Liver (tissue), 9 donors: ENCODE measurements around the gene ITPRID1. TPM values are rescaled to one million over a fixed set of nuclear protein-coding genes. Genes with fewer than 3 reads are reported as not detected.

Experiments used
- DNase-seq: peaks from one replicate; pipeline ENCODE4 v3.0.0-alpha.2; 2017; ENCODE audit warnings: low spot score
- H3K27ac ChIP-seq, 2 donors: one replicate each; pipeline ENCODE4 v1.7.0; 2013; ENCODE audit warnings: inconsistent platforms in 2 of 2, low read length in 2 of 2, control low read depth in 1 of 2, low read depth in 1 of 2, mild to moderate bottlenecking in 1 of 2
- H3K27me3 ChIP-seq, 4 donors: one replicate each; pipeline versions ENCODE4 v1.6.1 to v1.7.0; 2013; ENCODE audit warnings: low read length in 3 of 4, inconsistent platforms in 1 of 4, mild to moderate bottlenecking in 1 of 4, moderate library complexity in 1 of 4; ENCODE audit not compliant: control insufficient read depth in 4 of 4, insufficient read depth in 4 of 4
- H3K36me3 ChIP-seq, 4 donors: one replicate each; pipeline versions ENCODE4 v1.6.1 to v1.7.0; 2013; ENCODE audit warnings: low read length in 3 of 4, mild to moderate bottlenecking in 3 of 4, low read depth in 1 of 4, moderate library complexity in 1 of 4; ENCODE audit not compliant: control insufficient read depth in 4 of 4, insufficient read depth in 3 of 4
- H3K4me1 ChIP-seq, 4 donors: one replicate each; pipeline versions ENCODE4 v1.6.1 to v1.7.0; 2013; ENCODE audit warnings: low read length in 3 of 4, mild to moderate bottlenecking in 3 of 4, moderate library complexity in 1 of 4; ENCODE audit not compliant: control insufficient read depth in 4 of 4, insufficient read depth in 4 of 4
- H3K4me3 ChIP-seq, 3 donors: one replicate each; pipeline versions ENCODE4 v1.6.1 to v1.7.0; 2013; ENCODE audit warnings: low read length in 3 of 3, control low read depth in 1 of 3, low read depth in 1 of 3, mild to moderate bottlenecking in 1 of 3
- H3K9ac ChIP-seq, 2 donors: one replicate each; pipeline ENCODE4 v1.7.0; 2013; ENCODE audit warnings: low read length in 2 of 2, mild to moderate bottlenecking in 2 of 2, moderate library complexity in 2 of 2, control low read depth in 1 of 2, low read depth in 1 of 2
- H3K9me3 ChIP-seq, 4 donors: one replicate each; pipeline versions ENCODE4 v1.6.1 to v1.7.0; 2013; ENCODE audit warnings: low read length in 3 of 4; ENCODE audit not compliant: control insufficient read depth in 4 of 4
- EGR1 ChIP-seq, 2 donors: IDR thresholded peaks; 2 replicates each; pipeline ENCODE4 v1.6.1; 2016 to 2018; ENCODE audit warnings: antibody characterized with exemption in 2 of 2, low read depth in 2 of 2
- FOXA1 ChIP-seq: IDR thresholded peaks from 2 replicates; pipeline ENCODE4 v1.6.1; 2016; ENCODE audit warnings: antibody characterized with exemption
- FOXA2 ChIP-seq: IDR thresholded peaks from 2 replicates; pipeline ENCODE4 v1.6.1; 2016; ENCODE audit warnings: antibody characterized with exemption
- GABPA ChIP-seq, 2 donors: IDR thresholded peaks in 1 of 2; conservative IDR thresholded peaks in 1 of 2; 2 replicates each; pipeline ENCODE4 v1.6.1; 2016; ENCODE audit warnings: antibody characterized with exemption in 2 of 2, mild to moderate bottlenecking in 1 of 2, moderate library complexity in 1 of 2
- HNF4A ChIP-seq, 2 donors: conservative IDR thresholded peaks; 2 replicates each; pipeline ENCODE4 v1.6.1; 2016; ENCODE audit warnings: antibody characterized with exemption in 2 of 2, mild to moderate bottlenecking in 2 of 2
- HNF4G ChIP-seq: IDR thresholded peaks from 2 replicates; pipeline ENCODE4 v1.6.1; 2016; ENCODE audit warnings: antibody characterized with exemption
- JUND ChIP-seq, 2 donors: IDR thresholded peaks; 2 replicates each; pipeline ENCODE4 v1.6.1; 2016; ENCODE audit warnings: antibody characterized with exemption in 2 of 2
- NR2F2 ChIP-seq: IDR thresholded peaks from 2 replicates; pipeline ENCODE4 v1.6.1; 2016; ENCODE audit warnings: antibody characterized with exemption
- RAD21 ChIP-seq, 2 donors: IDR thresholded peaks; 2 replicates each; pipeline ENCODE4 v1.6.1; 2016; ENCODE audit warnings: antibody characterized with exemption in 2 of 2, mild to moderate bottlenecking in 2 of 2
- RXRA ChIP-seq, 2 donors: IDR thresholded peaks; 2 replicates each; pipeline ENCODE4 v1.6.1; 2017 to 2018; ENCODE audit warnings: antibody characterized with exemption in 2 of 2, mild to moderate bottlenecking in 1 of 2
- SP1 ChIP-seq: IDR thresholded peaks from 2 replicates; pipeline ENCODE4 v1.6.1; 2018; ENCODE audit warnings: antibody characterized with exemption, mild to moderate bottlenecking
- TAF1 ChIP-seq: conservative IDR thresholded peaks from 2 replicates; pipeline ENCODE4 v1.6.1; 2016; ENCODE audit warnings: antibody characterized with exemption, mild to moderate bottlenecking
- YY1 ChIP-seq: IDR thresholded peaks from 2 replicates; pipeline ENCODE4 v1.6.1; 2016; ENCODE audit warnings: antibody characterized with exemption, mild to moderate bottlenecking
- WGBS: extraction: QIAGEN DNeasy Blood & Tissue Kit; methylation state at CpG from one replicate; pipeline ENCODE4 v1.1.7; 2013; 5-methylcytosine and 5-hydroxymethylcytosine counted together
- polyA plus RNA-seq, 2 donors: library from polyadenylated mRNA; stranded (reverse) in 1 of 2; unstranded in 1 of 2; fragments of 200-250 nt in 1 of 2; fragments of >200 nt in 1 of 2; fragmentation: Nextera tagmentation in 1 of 2; extraction: Ambion mirVana in 1 of 2; gene quantifications; one replicate each; pipeline versions ENCODE4 v1.2.1 to v1.2.3, GENCODE V29; 2013 to 2015
- total RNA-seq, 2 donors: library from RNA; depleted of rRNA; stranded (reverse); fragments of >200 nt; gene quantifications; one replicate each; pipeline ENCODE4 v1.2.3, GENCODE V29; 2014
- TF ChIP-seq, protein P1 (sequence below): IDR thresholded peaks from 2 replicates; pipeline ENCODE4 v1.6.1; 2016; ENCODE audit warnings: antibody characterized with exemption, mild to moderate bottlenecking
- TF ChIP-seq, protein P2 (sequence below): IDR thresholded peaks from 2 replicates; pipeline ENCODE4 v1.6.1; 2016; ENCODE audit warnings: antibody characterized with exemption
- TF ChIP-seq, protein P3 (sequence below): fragments of 150-350 bp; IDR thresholded peaks from 2 replicates; pipeline ENCODE4 v1.5.1; 2017; ENCODE audit warnings: improper control_type of control experiment, low read depth, low read length; ENCODE audit not compliant: missing input control
- TF ChIP-seq, protein P4 (sequence below): IDR thresholded peaks from 2 replicates; pipeline ENCODE4 v1.6.1; 2016; ENCODE audit warnings: antibody characterized with exemption
- TF ChIP-seq, protein P5 (sequence below): IDR thresholded peaks from 2 replicates; pipeline ENCODE4 v1.6.1; 2016; ENCODE audit warnings: antibody characterized with exemption
- donor health status: healthy.
- donor health status: healthy.
- donor health status: healthy.
- donor health status: healthy.
- donor health status: healthy.

Gene ITPRID1
- total and polyA plus RNA-seq, 4 donors: not detected

DNA sequence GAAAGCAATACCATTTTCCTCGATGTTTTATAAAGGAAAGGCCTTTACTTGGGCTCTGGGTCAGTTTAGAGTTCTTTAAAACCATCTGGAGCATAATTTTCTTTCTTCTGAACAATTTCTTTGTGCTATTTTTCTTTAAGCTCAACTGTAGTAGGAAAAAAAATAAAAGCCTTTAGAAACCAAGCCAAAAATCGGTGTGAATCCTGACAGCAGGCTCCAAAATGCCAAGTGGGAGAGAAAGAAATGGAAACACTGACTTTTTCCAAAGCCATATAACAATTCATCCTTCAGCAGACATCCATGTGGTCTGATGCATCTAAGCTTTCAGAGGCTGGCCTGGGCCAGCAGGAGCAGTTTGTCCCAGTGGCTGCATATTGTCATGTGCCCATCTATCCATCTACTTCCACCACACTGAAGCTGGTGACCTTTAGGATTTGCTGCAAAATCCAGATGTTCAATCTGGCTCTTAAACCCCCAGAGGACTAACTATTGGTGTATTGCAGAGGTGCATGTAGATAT is 23.0 kb upstream of the ITPRID1 start:
- Histone ChIP-seq H3K4me1 (no peaks in the 10 kb centered on the region), H3K27me3 (peaks cover 0 to 4% (median 0%) of the 10 kb centered on the region in 4 donors), H3K9me3 (peaks cover 0 to 2% (median 0%) of the 10 kb centered on the region in 4 donors), H3K27ac (no peak overlapping the region), H3K36me3 (no peaks in the 10 kb centered on the region), H3K9ac (no peak overlapping the region), H3K4me3 (no peak overlapping the region)
- no peak for TF ChIP-seq SP1
- TF ChIP-seq, protein P1, sequence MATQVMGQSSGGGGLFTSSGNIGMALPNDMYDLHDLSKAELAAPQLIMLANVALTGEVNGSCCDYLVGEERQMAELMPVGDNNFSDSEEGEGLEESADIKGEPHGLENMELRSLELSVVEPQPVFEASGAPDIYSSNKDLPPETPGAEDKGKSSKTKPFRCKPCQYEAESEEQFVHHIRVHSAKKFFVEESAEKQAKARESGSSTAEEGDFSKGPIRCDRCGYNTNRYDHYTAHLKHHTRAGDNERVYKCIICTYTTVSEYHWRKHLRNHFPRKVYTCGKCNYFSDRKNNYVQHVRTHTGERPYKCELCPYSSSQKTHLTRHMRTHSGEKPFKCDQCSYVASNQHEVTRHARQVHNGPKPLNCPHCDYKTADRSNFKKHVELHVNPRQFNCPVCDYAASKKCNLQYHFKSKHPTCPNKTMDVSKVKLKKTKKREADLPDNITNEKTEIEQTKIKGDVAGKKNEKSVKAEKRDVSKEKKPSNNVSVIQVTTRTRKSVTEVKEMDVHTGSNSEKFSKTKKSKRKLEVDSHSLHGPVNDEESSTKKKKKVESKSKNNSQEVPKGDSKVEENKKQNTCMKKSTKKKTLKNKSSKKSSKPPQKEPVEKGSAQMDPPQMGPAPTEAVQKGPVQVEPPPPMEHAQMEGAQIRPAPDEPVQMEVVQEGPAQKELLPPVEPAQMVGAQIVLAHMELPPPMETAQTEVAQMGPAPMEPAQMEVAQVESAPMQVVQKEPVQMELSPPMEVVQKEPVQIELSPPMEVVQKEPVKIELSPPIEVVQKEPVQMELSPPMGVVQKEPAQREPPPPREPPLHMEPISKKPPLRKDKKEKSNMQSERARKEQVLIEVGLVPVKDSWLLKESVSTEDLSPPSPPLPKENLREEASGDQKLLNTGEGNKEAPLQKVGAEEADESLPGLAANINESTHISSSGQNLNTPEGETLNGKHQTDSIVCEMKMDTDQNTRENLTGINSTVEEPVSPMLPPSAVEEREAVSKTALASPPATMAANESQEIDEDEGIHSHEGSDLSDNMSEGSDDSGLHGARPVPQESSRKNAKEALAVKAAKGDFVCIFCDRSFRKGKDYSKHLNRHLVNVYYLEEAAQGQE: no peak
- no peak for TF ChIP-seq HNF4G
- TF ChIP-seq YY1: no peak
- TF ChIP-seq TAF1: no peak
- no peak for TF ChIP-seq GABPA (IDR thresholded peaks at IDR 0.05 in 1 of 2, conservative IDR thresholded peaks at IDR 0.05 in 1 of 2)
- no peak for TF ChIP-seq JUND (IDR thresholded peaks at IDR 0.05)
- TF ChIP-seq, protein P2, sequence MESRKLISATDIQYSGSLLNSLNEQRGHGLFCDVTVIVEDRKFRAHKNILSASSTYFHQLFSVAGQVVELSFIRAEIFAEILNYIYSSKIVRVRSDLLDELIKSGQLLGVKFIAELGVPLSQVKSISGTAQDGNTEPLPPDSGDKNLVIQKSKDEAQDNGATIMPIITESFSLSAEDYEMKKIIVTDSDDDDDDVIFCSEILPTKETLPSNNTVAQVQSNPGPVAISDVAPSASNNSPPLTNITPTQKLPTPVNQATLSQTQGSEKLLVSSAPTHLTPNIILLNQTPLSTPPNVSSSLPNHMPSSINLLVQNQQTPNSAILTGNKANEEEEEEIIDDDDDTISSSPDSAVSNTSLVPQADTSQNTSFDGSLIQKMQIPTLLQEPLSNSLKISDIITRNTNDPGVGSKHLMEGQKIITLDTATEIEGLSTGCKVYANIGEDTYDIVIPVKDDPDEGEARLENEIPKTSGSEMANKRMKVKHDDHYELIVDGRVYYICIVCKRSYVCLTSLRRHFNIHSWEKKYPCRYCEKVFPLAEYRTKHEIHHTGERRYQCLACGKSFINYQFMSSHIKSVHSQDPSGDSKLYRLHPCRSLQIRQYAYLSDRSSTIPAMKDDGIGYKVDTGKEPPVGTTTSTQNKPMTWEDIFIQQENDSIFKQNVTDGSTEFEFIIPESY: no peak
- no peak for TF ChIP-seq RAD21 (IDR thresholded peaks at IDR 0.05)
- no peak for TF ChIP-seq FOXA2
- no peak for TF ChIP-seq NR2F2
- WGBS: 57% methylated on average over 2 of the region's 2 CpGs
- DNase-seq: no peak

DNA sequence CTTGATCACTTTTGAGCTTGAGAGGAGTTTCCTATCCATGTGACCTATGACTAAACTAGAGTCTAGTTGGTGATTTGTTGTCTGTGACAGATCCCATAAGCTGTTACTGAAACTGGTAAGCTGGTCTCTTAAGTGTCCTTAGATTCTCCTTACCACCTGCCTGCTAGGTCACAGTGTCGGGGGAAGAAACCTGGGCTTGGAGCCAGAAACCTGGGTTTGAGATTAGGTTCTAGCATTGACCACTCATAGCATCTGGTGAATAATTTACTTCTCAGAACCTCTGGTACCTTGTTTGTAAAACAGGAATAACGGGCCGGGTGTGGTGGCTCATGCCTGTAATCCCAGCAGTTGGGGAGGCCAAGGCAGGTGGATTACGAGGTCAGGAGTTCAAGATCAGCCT is 21.8 kb upstream of the ITPRID1 start:
- no peaks in the 10 kb centered on the region for H3K36me3 ChIP-seq
- H3K4me1 ChIP-seq: no peaks in the 10 kb centered on the region
- no peak overlapping the region for H3K9ac ChIP-seq
- WGBS: 62% methylated on average over 4 of the region's 4 CpGs
- H3K27me3 ChIP-seq: peaks cover 0 to 7% (median 0%) of the 10 kb centered on the region in 4 donors
- DNase-seq: no peak
- no peak overlapping the region for H3K27ac ChIP-seq
- TF ChIP-seq EGR1 (IDR thresholded peaks at IDR 0.05; ENCODE audit: low read depth in 2 of 2): no peak
- no peak for TF ChIP-seq JUND (IDR thresholded peaks at IDR 0.05)
- TF ChIP-seq, protein P2: no peak
- TF ChIP-seq RAD21 (IDR thresholded peaks at IDR 0.05): no peak
- no peak for TF ChIP-seq SP1
- no peak for TF ChIP-seq FOXA2
- no peak for TF ChIP-seq GABPA (IDR thresholded peaks at IDR 0.05 in 1 of 2, conservative IDR thresholded peaks at IDR 0.05 in 1 of 2)
- no peak for TF ChIP-seq NR2F2
- TF ChIP-seq FOXA1: no peak
- no peak for TF ChIP-seq RXRA (IDR thresholded peaks at IDR 0.05)
- TF ChIP-seq, protein P3, sequence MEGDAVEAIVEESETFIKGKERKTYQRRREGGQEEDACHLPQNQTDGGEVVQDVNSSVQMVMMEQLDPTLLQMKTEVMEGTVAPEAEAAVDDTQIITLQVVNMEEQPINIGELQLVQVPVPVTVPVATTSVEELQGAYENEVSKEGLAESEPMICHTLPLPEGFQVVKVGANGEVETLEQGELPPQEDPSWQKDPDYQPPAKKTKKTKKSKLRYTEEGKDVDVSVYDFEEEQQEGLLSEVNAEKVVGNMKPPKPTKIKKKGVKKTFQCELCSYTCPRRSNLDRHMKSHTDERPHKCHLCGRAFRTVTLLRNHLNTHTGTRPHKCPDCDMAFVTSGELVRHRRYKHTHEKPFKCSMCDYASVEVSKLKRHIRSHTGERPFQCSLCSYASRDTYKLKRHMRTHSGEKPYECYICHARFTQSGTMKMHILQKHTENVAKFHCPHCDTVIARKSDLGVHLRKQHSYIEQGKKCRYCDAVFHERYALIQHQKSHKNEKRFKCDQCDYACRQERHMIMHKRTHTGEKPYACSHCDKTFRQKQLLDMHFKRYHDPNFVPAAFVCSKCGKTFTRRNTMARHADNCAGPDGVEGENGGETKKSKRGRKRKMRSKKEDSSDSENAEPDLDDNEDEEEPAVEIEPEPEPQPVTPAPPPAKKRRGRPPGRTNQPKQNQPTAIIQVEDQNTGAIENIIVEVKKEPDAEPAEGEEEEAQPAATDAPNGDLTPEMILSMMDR: no peak
- TF ChIP-seq, protein P4, sequence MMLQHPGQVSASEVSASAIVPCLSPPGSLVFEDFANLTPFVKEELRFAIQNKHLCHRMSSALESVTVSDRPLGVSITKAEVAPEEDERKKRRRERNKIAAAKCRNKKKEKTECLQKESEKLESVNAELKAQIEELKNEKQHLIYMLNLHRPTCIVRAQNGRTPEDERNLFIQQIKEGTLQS: no peak
- TF ChIP-seq HNF4G: no peak
- TF ChIP-seq, protein P1: no peak
- TF ChIP-seq TAF1: no peak
- TF ChIP-seq, protein P5, sequence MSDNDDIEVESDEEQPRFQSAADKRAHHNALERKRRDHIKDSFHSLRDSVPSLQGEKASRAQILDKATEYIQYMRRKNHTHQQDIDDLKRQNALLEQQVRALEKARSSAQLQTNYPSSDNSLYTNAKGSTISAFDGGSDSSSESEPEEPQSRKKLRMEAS: no peak
- TF ChIP-seq YY1: no peak
- TF ChIP-seq HNF4A (conservative IDR thresholded peaks at IDR 0.05): no peak
- H3K4me3 ChIP-seq: no peak overlapping the region
- peaks cover 0 to 2% (median 0%) of the 10 kb centered on the region in 4 donors for H3K9me3 ChIP-seq
